Skeletal muscle cell (primary cell): Measurements from ENCODE around the gene ARHGAP6.
"Not testable (repeated sequence)": the region's sequence is repeated elsewhere in the genome, so short reads cannot be mapped to it uniquely, and the experiment has no call there.

Experiments
- DNase-seq: peaks from one replicate; pipeline ENCODE4 v3.0.0-alpha.2; 2010; ENCODE audit warnings: low read depth
- H3K4me3 ChIP-seq: 2 replicates; pipeline ENCODE4 v1.5.1; 2011; ENCODE audit warnings: low read depth, mild to moderate bottlenecking, control low read depth, low read length, moderate library complexity

ARHGAP6 gene

DNA sequence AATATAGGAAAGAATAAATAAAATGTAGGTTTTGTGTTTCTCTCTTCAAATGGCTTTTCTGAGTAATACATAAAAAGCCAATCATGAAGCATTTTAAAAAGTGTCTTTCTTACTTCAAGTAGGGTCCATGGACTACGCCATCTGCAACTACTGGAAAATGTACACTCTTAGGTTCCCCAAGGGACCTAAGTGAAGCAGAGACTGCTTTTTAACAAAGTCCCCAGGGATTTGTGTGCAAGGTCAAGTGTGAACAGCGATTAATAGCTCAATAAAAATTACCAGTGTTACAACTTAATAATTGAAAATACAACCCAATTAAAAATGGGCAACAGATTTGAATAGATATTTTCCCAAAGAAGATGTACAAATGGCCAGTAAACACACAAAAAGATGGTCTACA is 84.9 kb downstream of the ARHGAP6 start:
- DNase-seq = no peak
- H3K4me3 ChIP-seq = no peak overlapping the region

DNA sequence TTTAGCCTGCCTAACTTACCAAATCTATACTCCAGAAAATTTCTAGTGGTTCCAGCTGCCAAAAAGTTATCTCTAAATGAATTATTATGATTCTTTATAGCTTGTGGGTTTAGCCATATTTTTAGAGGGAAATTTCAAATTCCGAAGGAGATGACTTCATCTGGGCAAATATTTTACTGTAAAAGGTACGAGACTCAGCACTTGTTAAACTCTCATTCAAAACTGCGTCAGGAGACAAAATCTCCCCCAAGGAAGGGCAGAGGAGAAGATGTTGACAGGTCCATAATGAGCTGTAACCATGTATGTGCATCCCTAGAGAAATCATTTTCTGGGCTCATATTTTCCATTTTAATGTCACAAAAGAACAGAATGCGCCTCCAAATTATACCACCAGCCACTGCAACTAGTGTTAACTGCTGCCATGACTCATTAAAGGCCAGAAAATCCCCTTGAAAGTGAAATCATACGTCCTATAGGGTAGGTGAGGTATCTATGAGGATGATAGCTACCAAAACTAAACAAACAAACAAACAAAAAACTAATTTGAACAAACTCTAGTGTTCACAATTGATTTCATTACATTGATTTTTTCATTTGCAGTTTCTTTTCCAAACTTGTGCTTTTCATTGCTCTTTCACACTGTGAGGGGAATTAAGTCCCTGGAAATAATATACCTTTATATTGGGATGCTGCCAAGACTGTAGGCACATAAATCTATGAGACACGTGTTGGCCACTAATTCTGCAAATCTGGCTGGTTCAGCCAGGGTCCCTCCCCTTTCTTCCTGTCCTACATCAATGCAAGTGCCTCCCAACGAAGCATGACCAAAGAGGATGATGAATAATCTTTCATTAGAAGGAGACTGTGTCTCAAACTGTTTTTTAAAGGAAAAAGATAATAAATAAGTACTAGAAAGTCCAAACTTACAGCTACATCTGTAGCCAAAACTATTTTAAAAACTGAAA is 85.8 kb downstream of the ARHGAP6 start:
- no peak overlapping the region for H3K4me3 ChIP-seq
- no peak for DNase-seq

DNA sequence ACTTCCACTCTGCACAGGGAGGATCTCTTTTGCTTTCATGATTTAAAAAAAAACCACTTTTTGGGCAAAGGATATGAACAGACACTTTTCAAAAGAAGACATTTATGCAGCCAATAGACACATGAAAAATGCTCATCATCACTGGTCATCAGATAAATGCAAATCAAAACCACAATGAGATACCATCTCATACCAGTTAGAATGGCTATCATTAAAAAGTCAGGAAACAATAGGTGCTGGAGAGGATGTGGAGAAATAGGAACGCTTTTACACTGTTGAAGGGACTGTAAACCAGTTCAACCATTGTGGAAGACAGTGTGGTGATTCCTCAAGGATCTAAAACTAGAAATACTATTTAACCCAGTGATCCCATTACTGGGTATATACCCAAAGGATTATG is 87.4 kb downstream of the ARHGAP6 start:
- not testable (repeated sequence) for DNase-seq, H3K4me3 ChIP-seq

DNA sequence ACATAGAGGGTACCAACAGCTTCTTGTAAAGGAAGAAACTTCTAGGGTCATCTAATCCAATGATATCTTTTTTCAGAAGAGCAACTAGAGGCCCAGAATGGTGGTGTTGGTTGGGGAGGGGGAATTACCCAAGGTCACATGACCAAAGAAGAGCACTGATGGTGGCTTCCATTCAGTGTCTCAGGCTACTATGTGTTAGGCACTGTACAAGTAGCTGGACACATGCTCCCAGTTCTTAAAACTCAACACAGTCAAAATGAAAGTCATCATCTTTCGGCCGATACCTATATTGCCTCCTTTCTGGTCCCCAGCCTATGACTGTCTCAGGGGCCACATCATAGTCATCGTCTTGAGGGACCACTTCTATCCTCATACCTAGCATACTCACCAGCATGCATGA is 88.1 kb downstream of the ARHGAP6 start:
- no peak overlapping the region for H3K4me3 ChIP-seq
- DNase-seq = no peak

DNA sequence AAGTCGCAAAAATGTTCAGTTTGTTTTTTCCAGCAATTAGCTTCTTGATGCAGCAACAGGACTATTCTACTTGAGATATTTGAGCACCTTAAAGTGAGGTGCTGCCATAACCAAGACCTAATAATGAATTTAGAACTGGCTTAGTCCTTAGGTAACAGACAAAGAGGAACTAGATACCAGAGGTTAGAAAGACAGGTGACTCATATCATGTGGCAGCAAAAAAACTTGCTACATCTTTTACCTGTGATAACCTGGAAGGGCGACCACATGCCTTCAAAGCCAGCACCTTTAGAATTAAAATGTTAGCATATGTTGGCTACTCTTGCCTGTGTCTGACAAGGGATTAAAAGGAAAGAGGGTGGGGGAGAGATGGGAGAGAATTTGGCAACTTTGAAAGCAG is 90.4 kb downstream of the ARHGAP6 start:
- no peak for DNase-seq
- H3K4me3 ChIP-seq = no peak overlapping the region

DNA sequence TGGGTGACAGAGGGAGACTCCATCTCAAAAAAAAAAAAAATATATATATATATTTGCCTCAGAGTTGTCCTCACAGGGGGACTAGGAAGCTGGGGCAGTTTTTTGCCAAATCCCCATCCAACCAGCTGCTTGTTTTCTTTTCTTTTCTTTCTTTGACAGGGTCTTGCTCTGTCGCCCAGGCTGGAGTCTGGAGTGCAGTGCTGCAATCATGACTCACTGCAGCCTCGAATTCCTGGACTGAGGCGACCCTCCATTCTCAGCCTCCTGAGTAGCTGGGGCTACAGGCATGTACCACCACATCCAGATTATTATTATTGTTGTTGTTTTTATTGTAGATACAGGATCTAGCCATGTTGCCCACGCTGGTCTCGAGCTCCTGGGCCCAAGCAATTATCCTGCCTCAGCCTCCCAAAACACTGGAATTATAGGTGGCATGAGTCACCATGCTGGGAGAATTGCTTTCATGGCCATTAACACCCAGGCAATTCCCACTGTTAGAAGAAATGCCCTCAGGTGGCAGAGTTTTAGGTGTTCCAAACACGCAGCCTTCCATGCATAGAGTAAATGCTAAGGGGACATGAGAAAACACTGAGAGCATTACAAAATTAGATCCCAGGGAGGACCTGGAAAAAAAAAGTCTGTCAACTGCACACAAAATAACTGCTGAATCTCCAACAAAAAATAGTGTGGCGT is 98.0 kb downstream of the ARHGAP6 start:
- H3K4me3 ChIP-seq = no peak overlapping the region
- no peak for DNase-seq

DNA sequence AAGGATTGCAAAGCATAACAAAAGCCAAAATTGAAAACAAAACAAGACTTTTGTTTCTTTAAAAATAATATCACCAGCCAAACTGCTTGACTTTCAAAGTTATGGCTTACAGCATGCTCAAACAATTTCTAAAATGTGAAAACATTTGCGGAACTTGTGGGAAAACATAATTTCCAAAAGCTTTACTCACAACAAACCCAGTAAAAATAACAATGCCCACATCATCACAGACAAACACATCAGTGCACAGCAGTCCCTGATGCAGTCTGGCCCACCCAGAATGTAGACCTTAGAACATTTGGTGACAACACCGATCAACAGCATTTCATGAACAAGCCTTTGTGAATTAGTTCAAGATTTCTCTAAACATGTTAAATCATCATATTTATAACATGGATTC is 98.9 kb downstream of the ARHGAP6 start:
- no peak overlapping the region for H3K4me3 ChIP-seq
- no peak for DNase-seq

DNA sequence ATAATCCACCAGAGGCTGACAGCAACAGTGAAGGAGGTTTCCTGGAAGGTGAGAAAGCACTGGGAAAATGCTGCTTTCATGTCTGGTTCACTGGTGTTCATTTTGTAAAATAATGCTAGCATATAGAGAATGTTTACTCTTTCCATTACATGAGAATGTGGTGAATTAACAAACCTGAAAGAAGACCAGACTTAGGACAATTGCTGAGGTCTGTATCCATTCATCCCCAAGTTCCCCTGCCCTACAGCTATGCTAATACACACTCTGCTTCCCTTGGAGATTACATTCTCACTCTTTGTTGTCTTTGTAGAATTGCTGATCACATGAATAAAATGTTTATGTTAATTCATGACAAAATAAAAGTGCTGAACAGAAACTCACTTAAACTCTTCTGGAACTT is 99.5 kb downstream of the ARHGAP6 start:
- DNase-seq = no peak
- H3K4me3 ChIP-seq = no peak overlapping the region

DNA sequence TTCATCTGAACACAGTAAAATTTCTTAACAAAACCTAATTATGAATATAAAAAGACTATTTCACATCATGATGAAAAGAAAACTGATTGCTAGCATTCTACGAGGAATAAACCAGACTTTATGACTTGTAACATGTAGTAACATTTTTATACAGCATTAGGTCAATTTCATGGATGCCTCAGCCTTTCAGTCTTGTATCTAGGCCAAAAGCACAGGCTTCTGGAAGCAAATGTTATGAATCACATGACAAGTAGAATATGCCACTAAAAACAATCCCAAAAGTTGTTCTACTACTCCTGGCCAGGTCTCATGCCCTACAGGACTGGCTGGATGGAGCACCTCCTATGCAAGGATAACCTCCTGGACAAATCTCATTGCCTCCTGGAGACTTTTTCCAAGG is 101.2 kb downstream of the ARHGAP6 start:
- DNase-seq = no peak
- no peak overlapping the region for H3K4me3 ChIP-seq

DNA sequence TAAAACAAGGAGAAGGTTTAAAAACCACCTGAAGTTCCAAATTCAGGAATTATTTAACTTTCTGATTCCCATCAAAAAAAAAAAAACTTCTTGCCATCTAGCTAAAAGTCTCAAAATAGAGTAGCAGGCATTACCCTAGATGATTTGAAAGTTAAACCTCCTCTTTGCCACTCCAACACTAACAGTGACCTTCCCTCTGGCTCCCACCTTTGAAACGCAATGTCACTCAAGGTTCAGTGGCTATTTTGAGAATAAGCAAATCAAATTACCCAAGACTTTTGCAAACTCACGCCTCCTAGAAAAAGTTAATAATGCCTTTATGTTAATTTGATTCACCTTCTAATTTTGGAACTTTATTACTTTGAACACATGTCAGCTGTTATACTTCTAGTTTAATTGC is 103.2 kb downstream of the ARHGAP6 start:
- H3K4me3 ChIP-seq = no peak overlapping the region
- DNase-seq = no peak

DNA sequence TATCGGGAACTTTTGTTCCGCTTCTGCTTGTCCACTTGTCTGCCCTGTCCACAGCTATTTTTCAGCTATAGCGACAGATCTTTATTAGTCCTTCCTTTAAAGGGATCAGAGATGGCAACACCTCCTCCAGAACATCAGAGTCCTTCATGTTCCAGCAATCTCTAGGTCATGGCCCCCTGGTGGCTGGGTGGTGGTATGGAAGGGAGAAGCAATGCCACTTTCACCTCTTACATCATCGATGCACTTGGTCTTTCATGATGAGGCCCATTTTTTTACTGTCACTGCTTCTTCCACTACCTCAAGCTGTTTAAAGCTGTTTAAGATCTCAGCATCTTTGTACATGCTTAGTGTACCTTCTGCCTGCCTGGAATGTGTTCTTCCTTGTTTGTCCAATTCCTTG is 106.7 kb downstream of the ARHGAP6 start:
- no peak overlapping the region for H3K4me3 ChIP-seq
- no peak for DNase-seq

DNA sequence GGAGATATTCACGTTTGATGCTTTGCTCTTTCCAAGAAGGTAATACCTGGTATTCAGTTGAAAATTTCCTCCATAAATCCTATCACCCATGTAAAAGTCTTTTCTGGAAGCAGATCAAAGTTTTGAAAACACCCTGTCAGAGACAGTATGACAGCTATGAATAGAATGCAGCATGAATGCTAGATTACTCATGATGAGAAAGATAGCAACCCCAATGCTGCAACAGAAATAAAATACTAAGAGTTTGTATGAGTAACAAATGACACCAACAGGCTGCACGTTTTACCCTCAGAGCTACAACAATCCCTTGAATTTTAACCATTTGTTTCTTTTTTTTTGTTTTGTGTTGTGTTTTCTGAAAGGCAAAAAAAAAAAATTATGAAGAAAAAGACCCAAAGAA is 108.6 kb downstream of the ARHGAP6 start:
- H3K4me3 ChIP-seq = no peak overlapping the region
- DNase-seq = no peak

DNA sequence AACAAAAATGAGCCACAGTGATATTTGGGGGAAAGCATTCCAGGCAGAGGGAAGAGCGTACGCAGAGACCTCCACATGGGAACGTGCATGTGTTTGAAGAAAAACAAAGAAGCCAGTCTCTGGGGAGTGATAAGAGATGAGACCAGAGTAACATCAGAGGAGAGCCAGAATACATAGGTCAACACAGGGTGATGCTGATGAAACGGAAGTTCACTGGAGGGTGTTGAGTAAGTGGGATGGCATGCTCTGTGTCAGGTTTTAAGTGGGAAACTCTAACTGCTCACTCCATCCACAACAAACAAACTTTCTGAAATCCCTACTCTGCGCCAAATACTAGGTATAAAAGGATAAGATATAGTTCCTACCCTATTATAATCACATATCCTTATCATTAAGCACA is 110.0 kb downstream of the ARHGAP6 start:
- no peak overlapping the region for H3K4me3 ChIP-seq
- DNase-seq = no peak

DNA sequence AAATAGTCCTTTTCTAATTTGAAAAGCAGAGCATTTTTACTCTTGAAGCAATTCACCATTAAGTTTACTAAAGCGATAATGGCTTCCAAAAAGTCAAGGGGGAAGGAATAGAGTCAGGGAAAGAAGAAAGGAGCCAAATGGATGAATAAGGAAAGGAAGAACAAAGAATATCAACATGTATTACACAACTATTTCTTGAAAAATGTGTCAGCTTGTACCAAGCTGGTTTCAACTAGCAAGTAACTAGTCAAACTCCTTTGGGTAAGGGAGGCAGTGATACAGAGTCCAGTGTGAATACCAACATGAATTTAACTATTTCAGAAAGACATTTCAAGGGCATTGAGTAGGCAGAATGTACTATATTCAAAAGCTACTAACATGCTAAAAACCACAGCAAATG is 112.1 kb downstream of the ARHGAP6 start:
- no peak overlapping the region for H3K4me3 ChIP-seq
- no peak for DNase-seq

DNA sequence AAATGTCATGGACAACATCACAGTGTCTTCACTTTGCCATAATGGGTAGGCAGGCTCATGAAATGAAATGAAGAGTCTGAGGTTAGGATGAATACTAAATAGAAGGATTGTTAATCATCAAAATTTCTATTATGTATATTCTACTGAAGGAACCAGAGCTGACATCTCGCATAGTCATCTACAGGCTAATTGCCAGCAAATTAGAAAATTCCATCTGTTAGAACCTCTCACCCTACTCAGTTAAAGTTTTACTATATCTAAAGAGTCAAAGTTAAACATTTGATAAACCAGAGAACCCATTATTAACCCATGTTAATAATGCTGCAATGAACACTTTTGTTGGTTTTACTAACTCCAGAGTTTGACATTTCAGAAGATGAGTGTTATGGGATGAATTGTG is 114.6 kb downstream of the ARHGAP6 start:
- no peak overlapping the region for H3K4me3 ChIP-seq
- DNase-seq = no peak

DNA sequence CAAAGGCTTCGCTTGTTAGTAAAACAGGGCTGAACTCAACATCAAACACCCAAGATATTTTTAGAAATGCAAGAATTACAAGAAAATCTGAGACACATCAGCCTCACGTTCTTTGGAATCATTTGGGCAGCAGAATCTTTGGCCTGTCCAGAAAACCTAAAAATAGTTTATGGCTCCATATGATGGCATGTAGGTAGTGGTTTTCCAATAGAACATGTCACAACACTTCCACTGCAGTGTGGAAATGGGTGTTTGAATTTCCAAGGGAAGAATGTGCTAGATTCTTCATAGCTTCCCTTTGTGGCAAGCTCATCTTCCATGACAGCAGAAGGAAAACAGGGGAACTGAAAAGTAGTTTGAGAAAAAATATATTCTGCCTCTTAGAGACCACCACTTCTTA is 118.8 kb downstream of the ARHGAP6 start:
- H3K4me3 ChIP-seq = no peak overlapping the region
- no peak for DNase-seq

DNA sequence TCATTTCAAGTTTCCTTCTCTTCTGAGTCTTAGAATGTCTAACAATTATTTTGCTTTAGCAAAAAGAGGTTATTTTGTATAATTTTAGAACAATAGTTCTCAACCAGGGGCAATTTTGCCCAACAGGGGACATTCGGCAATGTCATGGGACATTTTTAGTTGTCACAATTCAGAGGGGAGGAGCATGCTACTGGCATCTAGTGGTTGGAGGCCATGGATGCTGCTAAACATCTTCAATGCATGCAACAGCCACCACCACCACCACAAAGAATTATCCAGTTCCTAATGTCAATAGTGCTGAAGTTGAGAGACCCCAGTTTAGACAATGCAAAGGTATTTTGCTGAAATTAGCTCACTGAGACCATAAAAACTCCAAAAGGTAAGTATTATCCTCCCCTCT is 122.5 kb downstream of the ARHGAP6 start:
- no peak for DNase-seq
- no peak overlapping the region for H3K4me3 ChIP-seq

DNA sequence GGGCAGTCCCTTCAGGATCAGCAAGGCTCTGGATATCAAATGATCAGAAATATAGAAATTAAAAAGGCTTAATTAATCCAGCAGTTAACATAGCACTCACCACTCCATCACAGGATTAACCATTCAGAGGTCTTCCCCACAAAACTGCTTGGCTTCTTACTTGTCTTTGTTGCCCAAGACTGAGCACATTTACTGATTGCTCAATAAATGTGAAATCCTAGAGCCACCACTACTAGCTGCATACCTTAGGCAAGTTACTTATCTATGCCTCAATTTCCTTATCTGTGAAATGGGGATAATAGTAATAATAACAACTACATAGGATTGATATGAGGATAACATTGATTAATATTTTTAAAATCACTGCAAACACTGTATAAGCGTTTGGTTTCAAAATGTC is 124.2 kb downstream of the ARHGAP6 start:
- no peak overlapping the region for H3K4me3 ChIP-seq

DNA sequence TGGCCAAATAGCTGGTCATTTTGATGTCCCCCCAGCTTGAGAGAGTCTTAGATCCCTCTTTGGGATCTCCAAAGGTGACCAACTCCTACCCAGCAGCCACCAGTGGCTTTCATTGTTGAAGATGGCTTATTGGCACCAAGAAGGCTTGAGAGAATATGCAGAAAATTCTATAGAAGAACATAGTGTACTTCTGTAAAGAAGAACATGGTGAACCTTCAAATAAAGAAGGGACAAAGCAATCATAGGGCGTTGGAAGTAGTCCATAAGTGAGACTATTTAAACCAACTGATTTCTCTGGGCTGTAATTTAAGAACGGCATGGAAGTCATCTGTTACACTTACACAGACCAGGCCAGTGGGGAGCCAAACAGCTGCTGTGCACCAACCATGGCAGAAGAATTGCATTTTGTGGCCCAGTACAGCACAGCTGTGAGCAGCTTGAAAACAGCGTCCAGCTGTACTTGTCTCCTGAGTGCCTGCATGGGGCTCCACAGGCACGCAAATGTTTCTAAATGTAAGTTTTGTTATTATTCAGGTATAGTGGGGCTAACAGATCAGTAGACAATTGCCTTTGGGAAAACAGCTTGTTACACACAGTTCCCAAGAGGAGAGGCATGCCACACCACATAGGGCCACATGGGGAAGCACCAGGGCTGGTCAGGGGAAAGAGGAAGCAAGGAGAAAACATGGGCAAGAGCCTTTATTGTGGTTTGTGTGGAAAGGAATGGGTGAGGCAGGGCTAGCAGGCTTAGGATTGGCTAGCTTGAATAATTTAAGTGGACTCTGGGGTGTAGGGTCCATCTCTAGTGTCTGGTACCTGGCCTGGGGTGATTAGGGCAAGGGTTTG is 125.0 kb downstream of the ARHGAP6 start:
- DNase-seq = no peak
- H3K4me3 ChIP-seq = no peak overlapping the region

More for the DNA sequence above, 124.2 kb downstream of the ARHGAP6 start:
- DNase-seq = no peak

DNA sequence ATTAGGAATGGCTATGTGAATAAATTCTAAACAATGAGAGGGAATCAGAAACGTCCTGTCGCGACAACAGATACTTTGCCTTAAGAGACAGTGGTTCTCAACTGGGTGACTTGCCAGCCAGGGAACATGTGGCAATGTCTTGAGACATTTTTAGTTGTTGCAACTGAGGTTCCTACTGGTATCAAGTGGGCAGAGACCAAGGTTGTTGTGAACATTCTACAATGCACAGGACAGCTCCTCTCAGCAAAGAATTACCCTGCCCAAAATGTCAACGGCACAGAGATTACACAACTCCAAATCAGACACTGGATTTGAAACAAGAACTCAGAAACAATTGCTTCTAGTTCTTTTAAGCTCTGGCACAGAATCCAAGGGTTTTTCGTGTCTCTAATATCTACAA is 128.6 kb downstream of the ARHGAP6 start:
- no peak overlapping the region for H3K4me3 ChIP-seq
- DNase-seq = no peak
